GM23248 (cell line): ENCODE data around the gene KLHL28. TPM values are rescaled to one million over a fixed set of nuclear protein-coding genes. Genes with fewer than 3 reads are reported as not detected.

Experiments used
- DNase-seq: peaks from one replicate; pipeline ENCODE4 v3.0.0-alpha.2; 2015
- H2AFZ ChIP-seq: fragments of 200-600 bp; sonication (generic); 2 replicates; pipeline ENCODE4 v1.6.1; 2016; ENCODE audit warnings: antibody characterized with exemption
- H3F3A ChIP-seq: fragments of 200-600 bp; sonication (generic); 2 replicates; pipeline ENCODE4 v1.6.1; 2016; ENCODE audit warnings: mild to moderate bottlenecking, antibody characterized with exemption, mixed run types; ENCODE audit not compliant: insufficient read depth
- H3K27ac ChIP-seq: fragments of 200-600 bp; sonication (generic); 2 replicates; pipeline ENCODE4 v1.5.1; 2016; ENCODE audit warnings: mild to moderate bottlenecking
- H3K27me3 ChIP-seq: fragments of 200-600 bp; sonication (generic); replicated peaks from 2 replicates; pipeline ENCODE4 v1.6.1; 2016; ENCODE audit warnings: mild to moderate bottlenecking; ENCODE audit not compliant: insufficient read depth
- H3K36me3 ChIP-seq: fragments of 200-600 bp; sonication (generic); 2 replicates; pipeline ENCODE4 v1.6.1; 2016; ENCODE audit warnings: low read depth, mild to moderate bottlenecking
- H3K4me1 ChIP-seq: fragments of 200-600 bp; sonication (generic); 2 replicates; pipeline ENCODE4 v1.6.1; 2016; ENCODE audit warnings: mild to moderate bottlenecking; ENCODE audit not compliant: insufficient read depth
- H3K4me2 ChIP-seq: fragments of 200-600 bp; sonication (generic); one replicate; pipeline ENCODE4 v1.6.1; 2016; ENCODE audit warnings: mild to moderate bottlenecking; ENCODE audit not compliant: unreplicated experiment
- H3K4me3 ChIP-seq: fragments of 200-600 bp; sonication (generic); 2 replicates; pipeline ENCODE4 v1.5.1; 2016; ENCODE audit warnings: mild to moderate bottlenecking
- H3K79me2 ChIP-seq: fragments of 200-600 bp; sonication (generic); 2 replicates; pipeline ENCODE4 v1.6.1; 2016; ENCODE audit warnings: mild to moderate bottlenecking; ENCODE audit not compliant: insufficient read depth
- H3K9ac ChIP-seq: fragments of 200-600 bp; sonication (generic); 2 replicates; pipeline ENCODE4 v1.6.1; 2016; ENCODE audit warnings: mild to moderate bottlenecking
- H3K9me2 ChIP-seq: fragments of 200-600 bp; sonication (generic); 2 replicates; pipeline ENCODE4 v1.6.1; 2016; ENCODE audit warnings: mixed run types, mild to moderate bottlenecking, moderate library complexity; ENCODE audit not compliant: insufficient read depth
- H3K9me3 ChIP-seq: fragments of 200-600 bp; sonication (generic); one replicate; pipeline ENCODE4 v1.6.1; 2017; ENCODE audit warnings: low read depth
- H4K20me1 ChIP-seq: fragments of 200-600 bp; sonication (generic); 2 replicates; pipeline ENCODE4 v1.6.0; 2016; ENCODE audit not compliant: insufficient read depth
- EZH2 ChIP-seq: fragments of 200-600 bp; sonication (generic); IDR thresholded peaks from 2 replicates; pipeline ENCODE4 v1.6.1; 2018; ENCODE audit warnings: antibody characterized with exemption, mild to moderate bottlenecking; ENCODE audit not compliant: insufficient read depth, poor library complexity, severe bottlenecking
- EZH2phosphoT487 ChIP-seq: fragments of 200-600 bp; sonication (generic); IDR thresholded peaks from 2 replicates; pipeline ENCODE4 v1.6.1; 2018; ENCODE audit warnings: antibody characterized with exemption, moderate library complexity, mild to moderate bottlenecking, low read depth; ENCODE audit not compliant: insufficient read depth
- WGBS, 2 experiments: methylation state at CpG; one replicate each; pipeline ENCODE4 v1.1.6; 2015 to 2017; ENCODE audit warnings: low lambda C conversion rate in 2 of 2, low coverage in 1 of 2; ENCODE audit errors: missing lambda C conversion rate in 2 of 2; 5-methylcytosine and 5-hydroxymethylcytosine counted together
- in situ Hi-C: fragments of 300-500 bp; cut with MboI; formaldehyde crosslinking; loops from 2 replicates; pipeline ENCODE4 v1.15.0; 2020
- polyA plus RNA-seq: library from polyadenylated mRNA; unstranded; fragments of >200 nt; fragmentation: Nextera tagmentation; extraction: Ambion mirVana; gene quantifications from 2 replicates; pipeline ENCODE4 v1.2.1, GENCODE V29; 2016
- total RNA-seq: library from RNA; depleted of rRNA; stranded (reverse); fragments of >200 nt; shearing (Covaris generic); gene quantifications from 2 replicates; pipeline ENCODE4 v1.2.3, GENCODE V29; 2014

Gene KLHL28
- total and polyA plus RNA-seq, 2 experiments from 2014 or later = 10.3 to 13.1 TPM

DNA sequence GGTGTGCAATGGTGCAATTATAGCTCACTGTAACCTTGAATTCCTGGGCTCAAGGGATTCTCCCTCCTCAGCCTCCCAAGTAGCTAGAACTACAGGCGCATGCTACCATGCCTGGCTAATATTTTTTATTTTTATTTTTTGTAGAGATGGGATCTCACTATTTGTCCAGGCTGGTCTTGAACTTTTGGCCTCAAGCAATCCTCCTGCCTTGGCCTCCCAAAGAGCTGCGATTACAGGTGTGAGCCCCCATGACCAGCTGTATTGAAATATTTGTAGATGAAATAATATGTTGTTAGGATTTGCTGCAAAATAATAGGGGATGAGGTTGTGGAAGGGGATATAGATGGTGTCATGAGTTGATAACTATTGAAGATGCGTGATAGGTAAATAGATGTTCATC, 4.9 kb downstream of the KLHL28 start:
- TF ChIP-seq EZH2phosphoT487 (no peak), EZH2 (no peak)
- no peaks in the 10 kb centered on the region for H3K27me3 ChIP-seq
- H3K9ac ChIP-seq = no peak overlapping the region
- peaks cover 98% of the 10 kb centered on the region for H3K79me2 ChIP-seq
- 91 to 97% methylated on average over 3 of the region's 3 CpGs for WGBS, 2 experiments
- no peak for DNase-seq
- H3K9me2 ChIP-seq = no peaks in the 10 kb centered on the region
- no peak overlapping the region for H3K27ac ChIP-seq
- peaks cover 30% of the 10 kb centered on the region for H3K4me1 ChIP-seq
- no peak overlapping the region for H3K4me2 ChIP-seq
- H2AFZ ChIP-seq = no peak overlapping the region
- H3K36me3 ChIP-seq = peaks cover 5% of the 10 kb centered on the region; the same call in 1 of the 2 replicates
- in situ Hi-C loops = no loop called here
- no peak overlapping the region for H3K4me3 ChIP-seq
- H3K9me3 ChIP-seq = no peaks in the 10 kb centered on the region
- H4K20me1 ChIP-seq = 0 out of 2 replicates have a peak, but pooled peaks cover 4% of the 10 kb centered on the region
- H3F3A ChIP-seq = peaks cover 17% of the 10 kb centered on the region

DNA sequence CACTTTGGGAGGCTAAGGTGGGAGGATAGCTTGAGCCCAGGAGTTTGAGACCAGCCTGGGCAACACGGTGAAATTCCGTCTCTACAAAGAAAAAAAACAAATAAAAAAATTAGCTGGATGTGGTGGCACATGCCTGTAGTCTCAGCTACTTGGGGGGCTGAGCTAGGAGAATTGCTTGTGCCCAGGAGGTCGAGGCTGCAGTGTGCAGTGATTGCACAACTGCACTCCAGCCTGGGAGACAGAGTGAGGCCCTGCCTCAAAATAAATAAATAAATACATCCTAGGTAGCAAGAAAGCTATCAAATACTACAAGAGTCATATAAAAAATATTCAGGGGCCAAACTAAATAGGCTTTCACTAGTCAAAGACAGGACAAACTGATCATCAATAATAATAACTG, 6.2 kb downstream of the KLHL28 start:
- H3K4me2 ChIP-seq = no peak overlapping the region
- in situ Hi-C loops = no loop called here
- peaks cover 6% of the 10 kb centered on the region; the same call in 1 of the 2 replicates for H3F3A ChIP-seq
- no peak overlapping the region for H3K27ac ChIP-seq
- 63 to 68% methylated on average over 3 of the region's 3 CpGs for whole genome bisulfite sequencing, 2 experiments
- H3K4me3 ChIP-seq = no peak overlapping the region
- peaks cover 4% of the 10 kb centered on the region; the same call in 1 of the 2 replicates for H4K20me1 ChIP-seq
- no peaks in the 10 kb centered on the region for H3K9me2 ChIP-seq
- H3K79me2 ChIP-seq = peaks cover 100% of the 10 kb centered on the region
- H2AFZ ChIP-seq = no peak overlapping the region
- no peak overlapping the region for H3K9ac ChIP-seq
- no peaks in the 10 kb centered on the region for H3K27me3 ChIP-seq
- H3K36me3 ChIP-seq = peaks cover 5% of the 10 kb centered on the region; the same call in 1 of the 2 replicates
- H3K4me1 ChIP-seq = peaks cover 30% of the 10 kb centered on the region
- TF ChIP-seq EZH2phosphoT487 = no peak
- TF ChIP-seq EZH2 = no peak
- no peaks in the 10 kb centered on the region for H3K9me3 ChIP-seq
- no peak for DNase-seq

DNA sequence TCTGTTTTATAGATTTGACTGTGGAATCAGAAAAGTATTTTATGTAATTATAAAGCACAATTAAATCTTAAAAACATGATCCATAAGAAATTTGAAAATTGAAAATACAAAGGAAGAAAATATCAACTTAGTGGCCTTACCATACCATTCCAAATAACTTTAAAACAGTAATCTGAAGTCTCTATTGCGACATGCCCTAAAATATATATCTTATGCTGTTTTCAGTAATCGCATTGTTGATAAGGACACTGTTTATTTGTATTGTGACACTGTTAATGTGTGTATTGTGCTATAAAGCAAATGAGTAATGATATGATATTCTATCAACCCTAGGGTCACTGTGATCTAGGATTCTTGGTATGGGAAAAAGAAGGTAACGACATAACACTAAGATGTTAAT, 7.0 kb downstream of the KLHL28 start:
- H3K9me3 ChIP-seq = no peaks in the 10 kb centered on the region
- in situ Hi-C loops = no loop called here
- no peak overlapping the region for H3K4me2 ChIP-seq
- H3F3A ChIP-seq = peaks cover under 1% of the 10 kb centered on the region; the same call in 1 of the 2 replicates
- no peak overlapping the region for H3K27ac ChIP-seq
- no peak for TF ChIP-seq EZH2phosphoT487
- no peak for TF ChIP-seq EZH2
- H3K4me3 ChIP-seq = no peak overlapping the region
- no peaks in the 10 kb centered on the region for H3K27me3 ChIP-seq
- H4K20me1 ChIP-seq = peaks cover 4% of the 10 kb centered on the region; the same call in 1 of the 2 replicates
- peaks cover 100% of the 10 kb centered on the region for H3K79me2 ChIP-seq
- no peak overlapping the region for H3K9ac ChIP-seq
- peaks cover 25% of the 10 kb centered on the region for H3K4me1 ChIP-seq
- H3K36me3 ChIP-seq = peaks cover 5% of the 10 kb centered on the region; the same call in 1 of the 2 replicates
- H2AFZ ChIP-seq = no peak overlapping the region
- H3K9me2 ChIP-seq = no peaks in the 10 kb centered on the region
- 97 to 100% methylated on average over 3 of the region's 3 CpGs for WGBS, 2 experiments
- DNase-seq = no peak

DNA sequence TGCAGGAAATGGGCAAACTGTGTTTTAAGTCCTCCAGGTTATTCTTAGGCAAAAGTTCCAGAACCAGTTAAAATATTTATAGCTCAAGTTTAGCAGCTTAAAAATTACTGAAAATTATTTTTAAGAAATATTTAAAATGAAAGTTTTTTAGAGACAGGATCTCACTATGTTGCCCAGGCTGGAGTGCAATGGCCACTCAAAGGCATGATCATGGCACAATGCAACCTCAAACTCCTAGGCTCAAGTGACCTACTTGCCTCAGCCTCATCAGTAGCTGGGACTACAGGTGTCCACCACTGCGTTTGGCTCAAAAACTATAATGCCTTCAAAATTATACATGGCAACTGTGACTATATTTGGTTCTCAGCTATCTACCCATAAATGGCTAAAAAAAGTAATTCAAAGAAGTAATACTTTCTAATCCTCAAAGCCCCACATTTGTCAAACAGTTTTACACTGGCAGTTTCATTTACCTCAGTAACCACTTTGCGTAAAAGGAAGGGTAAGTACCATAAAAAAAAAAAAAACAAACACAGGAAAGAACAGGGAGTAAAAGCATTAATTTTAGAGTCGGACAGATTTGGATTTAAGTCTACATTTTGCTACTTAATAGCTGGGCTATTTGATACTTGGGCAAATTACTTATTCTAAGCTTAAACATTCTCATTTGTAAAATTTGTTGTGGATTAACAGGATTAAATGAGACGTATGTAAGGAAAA, 9.2 kb downstream of the KLHL28 start:
- in situ Hi-C loops = no loop called here
- Histone ChIP-seq H3K4me1 (peaks cover 4% of the 10 kb centered on the region; the same call in 1 of the 2 replicates), H4K20me1 (peaks cover 4% of the 10 kb centered on the region; the same call in 1 of the 2 replicates), H3K4me3 (no peak overlapping the region), H3K27ac (no peak overlapping the region), H3K27me3 (no peaks in the 10 kb centered on the region), H3K79me2 (peaks cover 100% of the 10 kb centered on the region), H2AFZ (no peak overlapping the region), H3K9ac (no peak overlapping the region), H3K36me3 (peaks cover 10% of the 10 kb centered on the region; the same call in 1 of the 2 replicates), H3K9me2 (no peaks in the 10 kb centered on the region; the same call in 1 of the 2 replicates), H3K9me3 (no peaks in the 10 kb centered on the region), H3K4me2 (no peak overlapping the region), H3F3A (peaks cover 7% of the 10 kb centered on the region)
- no peak for DNase-seq
- no peak for TF ChIP-seq EZH2phosphoT487
- TF ChIP-seq EZH2 = no peak
- 80% methylated on average over 4 of the region's 4 CpGs for WGBS, 2 experiments
